ENCODE measurements around the gene THAP7. TPM values are rescaled to one million over a fixed set of nuclear protein-coding genes. Genes with fewer than 3 reads are reported as not detected.

THAP7 gene
- total RNA-seq, 1 experiment from 2014 or later: 24.6 TPM

- H3K27me3 Mint-ChIP-seq (ENCODE audit: low read depth): no peaks in the 10 kb centered on the region; the same call in 1 of the 2 replicates
- Histone ChIP-seq H3K14ac (ENCODE audit: insufficient read depth, low read length) (no peak overlapping the region), H2BK120ac (ENCODE audit: low read depth, low read length, poor library complexity, severe bottlenecking) (no peak overlapping the region), H4K8ac (replicated peaks; ENCODE audit: insufficient read length, low read depth, low read length) (no peak overlapping the region), H3K18ac (ENCODE audit: insufficient read length, low read depth, low read length) (no peak overlapping the region), H3K9ac (ENCODE audit: extremely low read depth, insufficient read length, low read length) (no peak overlapping the region), H2BK20ac (ENCODE audit: low read depth, low read length, poor library complexity, severe bottlenecking) (no peak overlapping the region), H3T11ph (ENCODE audit: low read length) (no peak overlapping the region), H4K20me1 (ENCODE audit: control insufficient read depth, insufficient read depth, insufficient read length) (no peaks in the 10 kb centered on the region), H2BK15ac (ENCODE audit: low read depth, low read length) (no peak overlapping the region), H4K5ac (ENCODE audit: insufficient read length, low read depth, low read length) (no peak overlapping the region), H3K27ac (ENCODE audit: insufficient read length, low read depth, low read length) (no peak overlapping the region), H2BK12ac (ENCODE audit: insufficient read length, low read depth, low read length) (no peak overlapping the region), H3K27me3 (ENCODE audit: insufficient read depth, low read length) (no peaks in the 10 kb centered on the region), H2BK5ac (ENCODE audit: insufficient read length, low read length) (no peak overlapping the region), H3K23me2 (ENCODE audit: insufficient read length, low read depth, low read length, poor library complexity, severe bottlenecking) (peaks cover 9% of the 10 kb centered on the region), H2AK5ac (ENCODE audit: insufficient read length, low read length) (no peak overlapping the region), H3K79me1 (ENCODE audit: insufficient read depth, low read depth, low read length, poor library complexity, severe bottlenecking) (no peaks in the 10 kb centered on the region), H3K4ac (ENCODE audit: low read depth, low read length) (no peak overlapping the region), H4K91ac (ENCODE audit: insufficient read length, low read depth, low read length) (no peak overlapping the region), H2AFZ (ENCODE audit: low read length) (no peak overlapping the region), H3K56ac (ENCODE audit: insufficient read length, low read depth, low read length) (no peak overlapping the region), H3K4me2 (ENCODE audit: insufficient read depth, insufficient read length, low read length) (no peak overlapping the region), H3K4me1 (ENCODE audit: insufficient read depth, low read length) (0 out of 2 replicates have a peak, but pooled peaks cover 2% of the 10 kb centered on the region), H3K9me3 (ENCODE audit: control insufficient read depth, low read depth, low read length) (no peaks in the 10 kb centered on the region), H3K79me2 (ENCODE audit: insufficient read depth, low read length) (no peaks in the 10 kb centered on the region), H3K23ac (ENCODE audit: insufficient read length, low read depth, low read length) (no peak overlapping the region)
- H3K9me3 Mint-ChIP-seq: no peaks in the 10 kb centered on the region; a peak in 1 of 5 replicates
- TF ChIP-seq CTCF (conservative IDR thresholded peaks at IDR 0.05): no peak
- H3K36me3 Mint-ChIP-seq (ENCODE audit: insufficient read depth in 1 of 3, low read depth in 3 of 3): peaks cover 0 to 37% (median 21%) of the 10 kb centered on the region in 3 experiments
- no peak overlapping the region for H3K27ac Mint-ChIP-seq
- no peak for DNase-seq
- 100% methylated on average over 1 of the region's 1 CpG for WGBS (ENCODE audit: extremely low coverage, insufficient read length, low lambda C conversion rate)
- no peak overlapping the region for H3K4me3 Mint-ChIP-seq
- peaks cover 8 to 10% of the 10 kb centered on the region in 2 experiments for H3K4me1 Mint-ChIP-seq
Measured at GRCh38 chr22:20986365-20986764, 15.6 kb downstream of the THAP7 start.

Measured in H9 (cell line).